ENCODE data around the gene CFAP99.

CFAP99 gene

GRCh38 chr4:2500547-2500946 lies 81.8 kb downstream of the CFAP99 start:
- H3K4me3 ChIP-seq (ENCODE audit: low read length, poor library complexity, severe bottlenecking) = no peak overlapping the region
- TF ChIP-seq, protein P1, sequence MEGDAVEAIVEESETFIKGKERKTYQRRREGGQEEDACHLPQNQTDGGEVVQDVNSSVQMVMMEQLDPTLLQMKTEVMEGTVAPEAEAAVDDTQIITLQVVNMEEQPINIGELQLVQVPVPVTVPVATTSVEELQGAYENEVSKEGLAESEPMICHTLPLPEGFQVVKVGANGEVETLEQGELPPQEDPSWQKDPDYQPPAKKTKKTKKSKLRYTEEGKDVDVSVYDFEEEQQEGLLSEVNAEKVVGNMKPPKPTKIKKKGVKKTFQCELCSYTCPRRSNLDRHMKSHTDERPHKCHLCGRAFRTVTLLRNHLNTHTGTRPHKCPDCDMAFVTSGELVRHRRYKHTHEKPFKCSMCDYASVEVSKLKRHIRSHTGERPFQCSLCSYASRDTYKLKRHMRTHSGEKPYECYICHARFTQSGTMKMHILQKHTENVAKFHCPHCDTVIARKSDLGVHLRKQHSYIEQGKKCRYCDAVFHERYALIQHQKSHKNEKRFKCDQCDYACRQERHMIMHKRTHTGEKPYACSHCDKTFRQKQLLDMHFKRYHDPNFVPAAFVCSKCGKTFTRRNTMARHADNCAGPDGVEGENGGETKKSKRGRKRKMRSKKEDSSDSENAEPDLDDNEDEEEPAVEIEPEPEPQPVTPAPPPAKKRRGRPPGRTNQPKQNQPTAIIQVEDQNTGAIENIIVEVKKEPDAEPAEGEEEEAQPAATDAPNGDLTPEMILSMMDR (conservative IDR thresholded peaks at IDR 0.05; ENCODE audit: low read length) = no peak
- TF ChIP-seq EZH2phosphoT487 (IDR thresholded peaks at IDR 0.05; ENCODE audit: borderline replicate concordance) = no peak
- H3K9me3 ChIP-seq (ENCODE audit: insufficient read depth, low read depth, low read length) = no peaks in the 10 kb centered on the region
- peaks cover 90% of the 10 kb centered on the region for H3K36me3 ChIP-seq (ENCODE audit: insufficient read depth, low read length)
- H2AFZ ChIP-seq (ENCODE audit: low read length) = no peak overlapping the region
- H3K9ac ChIP-seq (ENCODE audit: low read depth, low read length, poor library complexity, severe bottlenecking) = no peak overlapping the region
- no peaks in the 10 kb centered on the region for H3K27me3 ChIP-seq (ENCODE audit: insufficient read depth, low read length, poor library complexity, severe bottlenecking)
- no peaks in the 10 kb centered on the region for H3K4me1 ChIP-seq (ENCODE audit: insufficient read depth, low read length, poor library complexity, severe bottlenecking)
- H3K79me2 ChIP-seq (ENCODE audit: insufficient read depth, low read length) = peaks cover 47% of the 10 kb centered on the region; the same call in 1 of the 2 replicates
- H4K20me1 ChIP-seq (ENCODE audit: insufficient read depth, low read length, poor library complexity, severe bottlenecking) = peaks cover 49% of the 10 kb centered on the region
- peaks cover 5% of the 10 kb centered on the region; the same call in 1 of the 2 replicates for H3F3A ChIP-seq (ENCODE audit: low read depth)
- H3K4me2 ChIP-seq (ENCODE audit: low read depth, low read length, poor library complexity, severe bottlenecking) = no peak overlapping the region
- no peaks in the 10 kb centered on the region for H3K9me2 ChIP-seq (replicated peaks; ENCODE audit: low read depth, low read length)

DNA sequence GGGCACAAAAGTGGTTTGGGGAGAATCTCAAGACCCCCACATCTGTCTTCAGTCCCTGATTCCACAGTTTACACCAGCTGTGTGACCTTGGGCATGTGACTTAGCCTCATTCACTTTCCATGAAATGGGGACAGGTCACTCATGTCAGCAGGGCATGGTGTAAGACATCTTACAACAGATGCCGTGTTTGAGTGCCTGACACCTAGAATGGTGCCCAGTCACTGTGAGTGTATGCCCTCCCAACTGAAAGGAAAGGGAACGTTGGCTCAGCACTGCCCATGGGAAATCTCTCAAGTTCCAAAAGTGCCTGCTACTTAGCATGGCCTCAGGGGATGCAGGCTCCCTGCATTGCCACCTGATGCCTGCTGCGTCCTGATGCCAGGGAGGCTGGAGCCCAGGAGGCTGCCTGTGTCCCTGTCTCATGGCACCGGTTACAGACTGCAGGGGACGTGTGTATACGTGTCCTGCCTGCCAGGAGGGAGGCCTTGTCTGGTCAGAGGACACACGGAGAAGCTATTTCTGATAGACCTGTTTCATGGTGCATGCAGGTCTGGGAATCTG lies 82.4 kb downstream of the CFAP99 start:
- Histone ChIP-seq H3K36me3 (ENCODE audit: insufficient read depth, low read length) (peaks cover 91% of the 10 kb centered on the region), H3K9ac (ENCODE audit: low read depth, low read length, poor library complexity, severe bottlenecking) (no peak overlapping the region), H2AFZ (ENCODE audit: low read length) (no peak overlapping the region), H3K4me3 (ENCODE audit: low read length, poor library complexity, severe bottlenecking) (no peak overlapping the region), H4K20me1 (ENCODE audit: insufficient read depth, low read length, poor library complexity, severe bottlenecking) (peaks cover 49% of the 10 kb centered on the region), H3K9me2 (replicated peaks; ENCODE audit: low read depth, low read length) (no peaks in the 10 kb centered on the region), H3K4me1 (ENCODE audit: insufficient read depth, low read length, poor library complexity, severe bottlenecking) (no peaks in the 10 kb centered on the region), H3K79me2 (ENCODE audit: insufficient read depth, low read length) (peaks cover 47% of the 10 kb centered on the region), H3F3A (ENCODE audit: low read depth) (peaks cover 5% of the 10 kb centered on the region; the same call in 1 of the 2 replicates), H3K9me3 (ENCODE audit: insufficient read depth, low read depth, low read length) (no peaks in the 10 kb centered on the region), H3K4me2 (ENCODE audit: low read depth, low read length, poor library complexity, severe bottlenecking) (no peak overlapping the region), H3K27me3 (ENCODE audit: insufficient read depth, low read length, poor library complexity, severe bottlenecking) (no peaks in the 10 kb centered on the region)
- TF ChIP-seq EZH2phosphoT487 (IDR thresholded peaks at IDR 0.05; ENCODE audit: borderline replicate concordance) = no peak
- TF ChIP-seq, protein P1 (conservative IDR thresholded peaks at IDR 0.05; ENCODE audit: low read length) = no peak

DNA sequence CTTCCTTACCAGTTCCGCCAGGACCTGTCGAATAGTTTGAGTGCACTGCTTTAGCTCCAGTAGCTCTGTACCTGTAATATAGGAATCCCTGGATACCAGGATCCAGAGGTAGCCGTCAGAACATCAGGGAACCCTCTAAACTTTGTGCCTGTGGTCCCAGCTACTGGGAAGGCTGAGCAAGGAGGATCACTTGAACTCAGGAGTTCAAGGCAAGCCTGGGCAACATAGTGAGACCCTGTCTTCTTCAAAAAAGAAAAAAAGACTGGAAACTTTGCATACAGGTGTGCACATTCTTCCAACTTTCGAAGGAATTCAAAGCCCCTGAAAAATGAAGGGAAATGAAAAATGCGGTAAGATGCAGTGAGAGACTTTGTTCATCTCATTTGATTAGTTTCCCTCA lies 85.1 kb downstream of the CFAP99 start:
- no peaks in the 10 kb centered on the region for H3K4me1 ChIP-seq (ENCODE audit: insufficient read depth, low read length, poor library complexity, severe bottlenecking)
- no peaks in the 10 kb centered on the region for H3K9me2 ChIP-seq (replicated peaks; ENCODE audit: low read depth, low read length)
- H3K9ac ChIP-seq (ENCODE audit: low read depth, low read length, poor library complexity, severe bottlenecking) = no peak overlapping the region
- no peaks in the 10 kb centered on the region for H3K9me3 ChIP-seq (ENCODE audit: insufficient read depth, low read depth, low read length)
- no peaks in the 10 kb centered on the region for H3K27me3 ChIP-seq (ENCODE audit: insufficient read depth, low read length, poor library complexity, severe bottlenecking)
- no peak overlapping the region for H2AFZ ChIP-seq (ENCODE audit: low read length)
- H3K4me3 ChIP-seq (ENCODE audit: low read length, poor library complexity, severe bottlenecking) = no peak overlapping the region
- H4K20me1 ChIP-seq (ENCODE audit: insufficient read depth, low read length, poor library complexity, severe bottlenecking) = peaks cover 56% of the 10 kb centered on the region
- H3K4me2 ChIP-seq (ENCODE audit: low read depth, low read length, poor library complexity, severe bottlenecking) = no peak overlapping the region
- H3K36me3 ChIP-seq (ENCODE audit: insufficient read depth, low read length) = peaks cover 87% of the 10 kb centered on the region
- TF ChIP-seq, protein P1 (conservative IDR thresholded peaks at IDR 0.05; ENCODE audit: low read length) = no peak
- TF ChIP-seq EZH2phosphoT487 (IDR thresholded peaks at IDR 0.05; ENCODE audit: borderline replicate concordance) = no peak
- H3F3A ChIP-seq (ENCODE audit: low read depth) = peaks cover 5% of the 10 kb centered on the region; the same call in 1 of the 2 replicates
- peaks cover 59% of the 10 kb centered on the region for H3K79me2 ChIP-seq (ENCODE audit: insufficient read depth, low read length)
